Astrocyte of the cerebellum (primary cell): ENCODE measurements around the gene KLK10.
"Not testable (repeated sequence)": the region's sequence is repeated elsewhere in the genome, so short reads cannot be mapped to it uniquely, and the experiment has no call there.

Source experiments
- DNase-seq: peaks from one replicate; pipeline ENCODE4 v3.0.0-alpha.2; 2011; ENCODE audit warnings: low read depth
- H3K4me3 ChIP-seq: 2 replicates; pipeline ENCODE4 v1.5.1; 2011; ENCODE audit warnings: mild to moderate bottlenecking, low read depth, low read length, moderate library complexity
- in situ Hi-C: cut with HindIII; loops from 2 replicates; pipeline ENCODE4 v1.10.0; 2017; ENCODE audit warnings: low sequenced_read_pairs
- TF ChIP-seq, protein P1 (sequence below): IDR thresholded peaks from 2 replicates; pipeline ENCODE4 v1.5.1; 2012; ENCODE audit warnings: low read length, low read depth, moderate library complexity, mild to moderate bottlenecking; ENCODE audit errors: missing control alignments

KLK10 gene

DNA sequence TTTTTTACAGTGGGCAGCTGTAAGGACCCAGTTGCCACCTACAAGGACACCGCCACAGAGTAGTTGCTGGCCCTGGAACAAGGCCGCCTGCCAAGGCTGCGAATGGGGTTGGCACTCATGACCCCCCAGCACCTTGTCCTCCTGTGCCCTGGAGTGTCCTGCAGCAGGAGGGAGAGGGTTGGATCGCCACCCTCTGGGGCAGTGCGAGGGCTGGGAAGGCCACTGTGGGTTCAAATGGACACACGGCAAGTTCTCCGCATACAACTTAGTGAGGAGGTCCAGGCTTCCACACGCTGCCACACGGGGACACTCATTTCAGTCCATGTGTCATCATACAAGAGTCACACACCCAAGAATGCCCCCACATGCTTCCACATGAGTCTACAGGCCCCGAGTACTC is 19.1 kb downstream of the KLK10 start:
- no peak for DNase-seq
- H3K4me3 ChIP-seq = no peak overlapping the region
- TF ChIP-seq, protein P1, sequence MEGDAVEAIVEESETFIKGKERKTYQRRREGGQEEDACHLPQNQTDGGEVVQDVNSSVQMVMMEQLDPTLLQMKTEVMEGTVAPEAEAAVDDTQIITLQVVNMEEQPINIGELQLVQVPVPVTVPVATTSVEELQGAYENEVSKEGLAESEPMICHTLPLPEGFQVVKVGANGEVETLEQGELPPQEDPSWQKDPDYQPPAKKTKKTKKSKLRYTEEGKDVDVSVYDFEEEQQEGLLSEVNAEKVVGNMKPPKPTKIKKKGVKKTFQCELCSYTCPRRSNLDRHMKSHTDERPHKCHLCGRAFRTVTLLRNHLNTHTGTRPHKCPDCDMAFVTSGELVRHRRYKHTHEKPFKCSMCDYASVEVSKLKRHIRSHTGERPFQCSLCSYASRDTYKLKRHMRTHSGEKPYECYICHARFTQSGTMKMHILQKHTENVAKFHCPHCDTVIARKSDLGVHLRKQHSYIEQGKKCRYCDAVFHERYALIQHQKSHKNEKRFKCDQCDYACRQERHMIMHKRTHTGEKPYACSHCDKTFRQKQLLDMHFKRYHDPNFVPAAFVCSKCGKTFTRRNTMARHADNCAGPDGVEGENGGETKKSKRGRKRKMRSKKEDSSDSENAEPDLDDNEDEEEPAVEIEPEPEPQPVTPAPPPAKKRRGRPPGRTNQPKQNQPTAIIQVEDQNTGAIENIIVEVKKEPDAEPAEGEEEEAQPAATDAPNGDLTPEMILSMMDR = no peak
- in situ Hi-C loops = no loop called here

DNA sequence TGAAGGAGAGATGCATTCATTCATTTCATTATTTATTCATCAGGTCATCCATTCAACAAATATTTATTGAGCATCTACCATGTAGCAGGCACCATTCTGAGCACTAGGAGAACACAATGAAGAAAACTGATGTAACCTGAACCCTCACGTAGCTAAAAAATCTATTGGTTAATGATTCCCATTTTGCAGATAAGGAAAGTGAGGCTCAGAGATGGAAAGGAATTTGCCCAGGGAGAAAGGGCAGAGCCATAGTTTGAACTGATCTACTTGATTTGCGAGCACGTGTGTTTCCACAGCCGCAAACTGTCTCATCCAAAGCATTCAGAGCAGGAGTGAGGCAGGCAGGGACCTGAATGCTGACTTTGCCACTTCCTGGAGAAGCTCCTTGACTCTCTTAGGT is 20.8 kb downstream of the KLK10 start:
- DNase-seq = no peak
- in situ Hi-C loops = no loop called here
- H3K4me3 ChIP-seq = no peak overlapping the region
- TF ChIP-seq, protein P1 = no peak

DNA sequence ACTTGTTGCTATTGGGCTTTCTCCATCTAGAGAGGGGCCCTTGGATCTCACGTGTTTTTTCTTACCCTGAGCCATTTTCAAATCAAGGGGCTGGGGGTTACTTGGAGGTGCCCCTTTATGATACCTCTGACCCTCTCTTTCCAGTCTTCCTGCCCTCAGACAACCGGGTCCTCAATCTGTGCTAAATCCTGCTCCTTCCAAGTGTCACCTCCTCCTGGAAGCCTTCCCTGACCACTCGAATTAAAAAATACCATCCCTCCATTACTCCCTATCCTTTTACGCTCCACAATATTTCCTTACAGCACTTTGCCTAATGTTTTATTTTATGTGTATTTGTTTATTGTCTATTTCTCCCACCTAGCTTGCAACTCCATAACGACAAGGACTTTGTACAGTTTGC is 21.4 kb downstream of the KLK10 start:
- TF ChIP-seq, protein P1 = no peak
- in situ Hi-C loops = no loop called here
- DNase-seq = no peak
- no peak overlapping the region for H3K4me3 ChIP-seq

DNA sequence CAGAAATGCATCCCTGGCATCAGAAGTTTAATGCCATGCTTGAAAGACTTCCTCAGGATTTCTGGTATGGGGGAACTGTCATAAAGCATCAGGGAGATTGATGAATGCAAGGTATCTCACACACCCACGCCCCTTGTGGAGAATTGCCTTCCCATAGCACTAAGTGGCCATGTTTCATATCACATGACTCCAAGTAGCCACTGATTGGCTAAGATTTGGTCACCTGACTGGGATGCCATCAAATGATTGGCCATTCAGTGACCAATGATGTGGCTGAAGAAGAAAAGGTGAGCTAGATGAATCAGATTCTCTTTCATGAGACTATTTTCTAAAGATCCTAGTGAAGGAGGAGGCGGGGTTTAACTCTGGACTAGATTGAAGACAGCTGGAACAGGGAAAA is 25.4 kb downstream of the KLK10 start:
- DNase-seq = no peak
- in situ Hi-C loops = no loop called here
- H3K4me3 ChIP-seq = no peak overlapping the region
- TF ChIP-seq, protein P1 = no peak

DNA sequence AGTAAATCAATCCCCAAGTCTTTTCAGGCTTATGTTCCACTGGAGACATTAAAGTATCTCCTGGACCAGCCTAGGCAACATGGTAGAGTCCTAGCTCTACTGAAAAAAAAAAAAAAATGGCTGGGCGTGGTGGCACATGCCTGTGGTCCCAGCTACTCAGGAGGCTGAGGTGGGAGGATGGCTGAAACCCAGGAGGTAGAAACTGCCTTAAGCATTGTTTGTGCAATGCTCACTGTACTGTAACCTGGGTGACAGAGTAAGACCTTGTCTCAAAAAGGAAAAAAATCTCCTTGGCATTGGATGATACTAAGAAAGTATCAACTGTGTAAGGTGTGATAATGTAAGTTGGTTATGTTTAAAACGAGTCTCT is 26.9 kb downstream of the KLK10 start:
- H3K4me3 ChIP-seq = no peak overlapping the region
- TF ChIP-seq, protein P1 = no peak
- no peak for DNase-seq
- in situ Hi-C loops = no loop called here

DNA sequence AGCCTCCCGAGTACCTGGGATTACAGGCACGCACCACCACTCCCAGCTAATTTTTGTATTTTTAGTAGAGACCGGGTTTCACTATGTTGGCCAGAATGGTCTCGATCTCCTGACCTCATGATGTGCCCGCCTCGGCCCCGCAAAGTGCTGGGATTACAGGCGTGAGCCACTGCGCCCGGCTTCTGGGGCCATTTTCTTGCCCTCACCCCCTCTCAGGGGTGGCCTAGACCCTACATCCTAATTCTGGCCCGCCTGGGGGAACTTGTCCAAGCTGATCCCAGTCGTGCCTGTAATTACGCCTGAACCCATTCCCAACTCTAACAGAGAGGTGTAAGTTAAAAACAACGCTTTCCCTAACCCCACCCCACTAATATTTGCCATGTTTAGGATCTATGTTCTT is 35.1 kb downstream of the KLK10 start:
- H3K4me3 ChIP-seq, DNase-seq, in situ Hi-C loops: not testable (repeated sequence)

DNA sequence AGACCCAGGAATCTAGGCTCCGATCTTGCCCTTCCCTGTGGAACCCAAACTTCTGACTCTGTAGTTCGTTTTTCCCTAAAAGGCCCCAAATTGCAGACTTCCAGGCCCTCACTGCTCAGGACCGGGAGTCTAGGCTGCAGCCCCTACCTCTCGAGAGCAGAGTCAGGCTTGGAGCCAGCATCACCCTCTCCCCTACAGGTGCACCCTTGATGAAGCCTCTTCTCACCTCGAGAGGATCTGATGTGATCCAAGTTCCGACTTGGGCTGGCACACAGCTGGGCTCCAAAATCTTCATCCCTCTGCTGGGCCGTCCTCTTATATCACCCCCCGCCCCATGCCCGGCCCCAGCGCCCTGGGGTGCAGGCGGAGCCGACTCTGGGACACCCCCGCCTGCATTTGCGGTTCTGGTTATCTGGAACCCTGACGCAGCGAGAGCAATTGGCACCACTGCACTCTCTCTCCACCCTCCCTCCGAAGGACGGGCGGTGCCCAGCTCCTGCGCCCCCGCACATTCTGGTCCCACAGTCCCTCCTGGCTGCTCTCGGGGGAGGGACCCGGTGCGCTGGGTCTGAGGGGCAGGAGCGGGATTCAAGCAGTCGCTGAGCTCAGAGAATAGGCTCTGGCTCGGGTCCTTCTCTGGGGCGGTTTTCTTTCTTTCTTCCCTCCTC is 35.8 kb downstream of the KLK10 start, which contains the start of gene KLK7:
Gene KLK7 (minus strand): TSS at position 293 of the 668 bp plus-strand sequence. CDS start 1,518 bp downstream, outside the sequence.
- no peak within 1 kb of the TSS for H3K4me3 ChIP-seq
- TF ChIP-seq, protein P1 = no peak
- in situ Hi-C loops = no loop called here
- no peak for DNase-seq
